Stimulated activated CD4-positive, alpha-beta T cell treated with anti-CD3 and anti-CD28 coated beads, Interleukin-4, amount 100 ng/mL, for 1 hour (primary cell): ENCODE measurements around the gene NBPF19.
A peak's percentile ranks its signal among the peaks of the same experiment; 100 is the strongest.
"Not testable (repeated sequence)": the region's sequence is repeated elsewhere in the genome, so short reads cannot be mapped to it uniquely, and the experiment has no call there.

Source experiments
- DNase-seq: peaks from one replicate; pipeline ENCODE4 v3.0.0-alpha.2; 2020

Gene NBPF19

DNA sequence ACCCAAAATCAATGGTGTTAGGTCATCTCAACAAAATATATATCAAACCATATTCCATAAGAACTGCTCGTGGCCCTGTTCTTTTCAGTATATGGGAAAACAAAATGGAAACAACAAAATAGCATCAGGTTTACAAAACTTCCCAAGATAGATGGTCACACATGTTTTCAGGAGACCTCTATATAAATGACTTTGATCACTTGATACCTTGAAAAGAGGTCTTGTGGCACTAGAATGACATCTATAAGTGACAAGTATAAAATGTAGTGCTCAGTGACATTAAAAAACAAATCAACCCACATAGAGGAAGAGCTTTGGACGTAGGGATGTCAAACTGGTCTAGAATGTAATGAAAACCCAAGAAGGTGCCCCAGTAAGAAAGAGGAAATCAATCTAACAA, at the start of gene NBPF19:
Gene NBPF19, plus strand, starts transcription at position 301 of the 400 bp plus-strand sequence. CDS start 888 bp downstream, outside the sequence.
- not testable (repeated sequence) for DNase-seq

- not testable (repeated sequence) for DNase-seq
Observed at GRCh38 chr1:149428317-149428716, 46.5 kb upstream of the NBPF19 start.

- not testable (repeated sequence) for DNase-seq
Observed at GRCh38 chr1:149445451-149445850, 29.4 kb upstream of the NBPF19 start.

DNA sequence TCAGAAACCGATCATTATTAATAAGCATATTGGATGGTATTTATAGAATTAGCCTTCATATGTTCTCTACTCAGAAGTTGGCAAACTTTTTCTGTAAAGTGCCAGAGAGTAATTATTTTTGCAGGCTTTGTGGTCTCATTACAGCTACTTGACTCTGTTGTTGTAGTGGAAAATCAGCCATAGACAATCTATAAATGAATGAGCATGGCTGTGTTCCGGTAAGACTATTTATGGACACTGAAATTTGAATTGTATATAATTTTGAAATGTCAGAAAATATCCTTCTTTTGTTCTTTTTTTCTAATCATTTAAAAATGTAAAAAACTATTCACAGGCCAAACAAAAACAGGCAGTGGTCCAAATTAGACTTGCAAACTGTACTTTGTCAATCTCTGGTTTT, 22.6 kb upstream of the NBPF19 start:
- not testable (repeated sequence) for DNase-seq

- DNase-seq, result not testable (repeated sequence)
Observed at GRCh38 chr1:149452652-149453051, 22.2 kb upstream of the NBPF19 start.

DNA sequence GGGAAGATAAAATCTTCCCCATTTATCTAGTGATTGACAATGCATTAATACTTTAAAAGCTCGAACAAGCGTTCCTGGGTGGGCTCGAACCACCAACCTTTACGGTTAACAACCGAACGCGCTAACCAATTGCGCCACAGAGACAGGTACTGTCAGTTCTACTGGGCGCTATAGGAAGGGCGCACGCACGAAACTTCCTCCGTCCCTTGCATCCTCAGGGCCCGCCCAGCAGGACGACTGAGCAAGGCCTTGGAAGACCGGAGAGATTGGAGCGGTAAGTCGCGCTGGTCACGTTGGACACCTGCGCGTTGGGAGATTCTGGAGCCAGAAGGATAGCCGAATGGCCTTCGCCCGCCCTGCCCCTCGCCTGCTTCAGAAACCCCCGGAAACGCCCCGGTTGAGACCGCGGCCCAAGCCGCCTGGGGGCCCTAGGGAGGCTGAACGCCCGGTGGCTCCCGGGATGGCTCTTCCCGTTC, 83.5 kb downstream of the NBPF19 start:
- DNase-seq, result peak; percentile 66

GRCh38 chr1:149561806-149562205, 87.0 kb downstream of the NBPF19 start:
- DNase-seq, result not testable (repeated sequence)

DNA sequence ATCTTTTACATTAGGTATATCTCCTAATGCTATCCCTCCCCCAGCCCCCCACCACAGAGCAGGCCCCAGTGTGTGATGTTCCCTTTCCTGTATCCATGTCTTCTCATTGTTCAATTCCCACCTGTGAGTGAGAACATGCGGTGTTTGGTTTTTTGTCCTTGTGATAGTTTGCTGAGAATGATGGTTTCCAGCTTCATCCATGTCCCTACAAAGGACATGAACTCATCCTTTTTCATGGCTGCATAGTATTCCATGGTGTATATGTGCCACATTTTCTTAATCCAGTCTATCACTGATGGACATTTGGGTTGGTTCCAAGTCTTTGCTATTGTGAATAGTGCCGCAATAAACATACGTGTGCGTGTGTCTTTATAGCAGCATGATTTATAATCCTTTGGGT, 90.6 kb downstream of the NBPF19 start:
- not testable (repeated sequence) for DNase-seq

DNA sequence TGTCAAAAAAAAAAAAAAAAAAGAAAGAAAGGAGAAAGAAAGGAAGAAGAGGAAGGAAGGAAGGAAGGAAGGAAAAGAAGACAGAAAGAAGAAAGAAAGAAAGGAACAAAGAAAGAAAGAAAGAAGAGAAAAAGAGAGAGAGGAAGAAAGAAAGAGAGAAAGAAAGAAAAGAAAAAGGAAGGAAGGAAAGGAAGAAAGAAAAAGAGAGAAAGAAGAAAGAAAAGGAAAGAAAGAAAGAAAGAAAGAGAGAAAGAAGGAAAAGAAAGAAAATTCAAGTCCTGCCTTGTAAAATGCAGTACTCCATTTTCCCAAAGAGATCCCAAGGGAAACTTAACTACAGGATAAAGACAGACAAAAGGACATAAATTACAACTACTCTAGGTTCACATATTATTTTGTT, 97.9 kb downstream of the NBPF19 start:
- not testable (repeated sequence) for DNase-seq

DNA sequence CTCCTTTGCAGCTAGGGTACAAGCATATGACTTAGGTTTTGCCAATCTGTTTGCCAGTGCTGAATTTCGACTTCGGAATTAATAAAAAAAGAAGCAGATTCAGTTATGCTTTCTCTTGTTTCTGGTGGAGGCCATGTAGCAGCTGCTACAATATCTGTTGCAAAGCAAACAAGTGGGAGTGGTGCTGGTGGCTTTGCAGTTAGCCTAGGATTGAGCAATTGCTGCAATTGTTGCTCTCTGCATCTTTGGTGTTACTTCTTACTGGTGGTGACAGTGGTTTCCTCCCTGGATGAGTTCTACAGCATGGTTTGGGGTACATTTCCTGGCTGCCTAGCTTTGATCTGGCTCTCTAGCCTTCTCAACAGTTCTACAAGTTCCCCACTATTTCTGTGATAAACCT, 110.7 kb downstream of the NBPF19 start:
- not testable (repeated sequence) for DNase-seq
